ENCODE data around the gene DNAJB2.

DNA sequence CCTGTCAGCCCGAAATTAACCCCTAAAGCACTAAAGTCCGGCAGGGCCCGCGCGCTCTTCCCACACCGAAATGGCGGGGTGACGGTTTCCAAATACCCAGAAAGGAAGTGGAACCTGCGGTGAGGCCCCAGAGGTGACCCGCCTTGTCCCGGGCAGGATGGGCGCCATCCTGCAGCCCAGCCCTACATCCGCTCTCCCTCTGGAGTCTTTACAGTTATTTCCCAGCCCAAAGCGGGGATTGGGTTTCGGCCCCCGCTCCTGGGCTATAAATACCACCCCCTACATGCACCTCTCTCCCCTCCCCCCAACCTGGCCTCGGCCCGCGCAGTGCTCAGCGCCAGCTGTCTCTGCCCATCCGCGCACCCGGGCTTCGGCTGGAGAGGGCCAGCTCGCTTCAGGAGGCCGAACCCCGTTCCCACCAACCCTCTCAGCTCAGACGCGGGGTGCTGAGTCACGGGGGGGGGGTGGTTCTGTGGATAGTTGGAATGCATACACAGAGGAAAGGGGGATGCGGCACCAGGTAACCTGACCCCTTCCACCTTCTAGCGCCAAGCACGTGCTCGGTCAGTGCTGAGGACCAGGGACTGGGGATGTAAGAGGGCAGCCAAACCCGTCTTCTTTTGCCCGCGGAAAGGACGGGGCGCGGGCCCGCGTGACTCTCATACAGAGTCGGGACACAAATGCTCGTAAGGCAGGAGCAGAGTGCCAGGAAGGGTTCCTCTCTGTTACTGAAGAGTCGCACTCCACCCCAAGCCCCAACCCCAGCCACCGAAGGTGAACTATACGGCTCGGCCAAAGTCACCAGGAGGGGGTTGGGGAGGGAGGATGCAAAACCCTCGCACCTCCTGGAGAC lies 26.0 kb upstream of the DNAJB2 start, which contains the start of gene TUBA4B:
- TF ChIP-seq GATA3 (IDR thresholded peaks at IDR 0.05; ENCODE audit: low read depth, low read length) (no peak), GATA2 (IDR thresholded peaks at IDR 0.05; ENCODE audit: low read depth, low read length) (no peak)

Data from SH-SY5Y (cell line).